GM18868 (cell line): Measurements from ENCODE around the gene LUZP2.

Experiments used
- ATAC-seq: cut with Tn5 transposase; IDR thresholded peaks from one replicate; pipeline ENCODE4 v1.9.1; 2021; ENCODE audit warnings: mild to moderate bottlenecking, moderate library complexity; ENCODE audit not compliant: unreplicated experiment

The LUZP2 gene

DNA sequence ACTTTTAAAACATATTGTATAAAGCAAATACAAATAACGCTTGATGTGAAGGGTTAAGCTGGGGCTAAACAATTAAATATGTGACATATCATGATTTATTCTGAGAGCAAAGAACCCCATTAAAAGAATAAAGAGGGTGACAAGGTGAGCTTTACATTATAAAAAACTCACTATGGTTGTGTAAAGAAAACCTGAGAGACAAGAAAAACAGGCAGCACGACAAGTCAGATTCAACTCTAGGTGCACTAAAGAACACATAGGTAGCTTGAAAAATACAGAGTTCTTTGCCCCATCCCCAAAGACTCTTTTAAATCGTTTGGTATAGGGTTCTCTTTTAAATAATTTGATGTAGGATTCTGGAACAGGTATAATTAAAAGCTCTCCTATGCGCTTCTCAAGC is 63.5 kb downstream of the LUZP2 start:
- ATAC-seq: no peak

DNA sequence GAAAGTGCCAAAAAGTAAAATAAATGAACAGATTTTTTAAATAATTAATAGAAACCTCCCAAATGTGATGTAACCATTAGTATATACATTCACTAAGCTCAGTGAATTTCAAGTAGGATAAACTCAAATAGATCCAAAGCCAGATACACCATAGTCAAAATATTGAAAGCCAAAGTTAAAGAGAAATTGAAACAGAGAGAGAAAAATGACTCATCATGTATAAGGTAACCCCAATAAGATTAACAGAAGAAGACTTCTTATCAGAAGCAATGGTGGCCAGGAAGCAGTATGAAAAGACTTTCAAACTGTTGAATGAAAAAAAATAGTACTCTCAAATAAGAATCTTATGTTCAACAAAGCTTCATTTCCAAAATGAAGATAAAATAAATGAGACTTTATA is 70.5 kb downstream of the LUZP2 start:
- no peak for ATAC-seq

DNA sequence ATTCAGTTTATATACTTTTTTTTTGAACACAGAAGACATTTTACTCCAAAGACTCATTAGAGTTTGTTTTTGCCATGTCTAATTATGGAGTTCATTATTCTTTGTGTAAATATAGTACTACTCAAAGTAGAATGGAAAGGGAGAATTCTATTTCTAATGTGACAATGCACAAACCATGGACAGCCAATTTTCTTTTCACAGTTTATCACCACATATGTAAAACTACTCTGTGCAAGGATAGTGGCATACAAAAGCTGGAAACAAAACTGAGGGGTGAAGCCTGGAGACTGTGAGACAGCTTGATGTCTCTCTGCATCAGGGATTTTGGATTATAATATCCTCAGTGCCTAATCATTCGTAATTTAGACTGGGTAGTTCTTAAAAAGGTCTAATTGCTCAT is 75.5 kb downstream of the LUZP2 start:
- no peak for ATAC-seq

DNA sequence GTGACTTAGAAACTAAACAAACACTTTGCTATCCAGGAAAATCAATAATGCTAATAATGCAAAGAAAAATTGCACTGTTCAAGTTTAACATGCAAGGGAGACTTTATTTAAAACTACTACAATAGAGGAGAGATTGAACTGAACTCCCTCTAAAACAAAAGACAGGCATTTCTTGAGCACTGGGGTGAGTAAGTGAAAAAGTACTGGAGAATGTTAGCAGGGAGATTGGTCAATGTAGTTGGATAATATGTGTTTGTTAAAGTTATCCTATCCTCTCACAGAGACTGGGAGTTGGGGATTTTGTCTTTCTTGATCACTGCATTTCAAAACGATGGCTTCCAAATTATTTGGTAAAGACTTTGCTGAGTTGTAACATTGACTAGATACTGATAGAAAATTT is 77.6 kb downstream of the LUZP2 start:
- ATAC-seq: no peak

DNA sequence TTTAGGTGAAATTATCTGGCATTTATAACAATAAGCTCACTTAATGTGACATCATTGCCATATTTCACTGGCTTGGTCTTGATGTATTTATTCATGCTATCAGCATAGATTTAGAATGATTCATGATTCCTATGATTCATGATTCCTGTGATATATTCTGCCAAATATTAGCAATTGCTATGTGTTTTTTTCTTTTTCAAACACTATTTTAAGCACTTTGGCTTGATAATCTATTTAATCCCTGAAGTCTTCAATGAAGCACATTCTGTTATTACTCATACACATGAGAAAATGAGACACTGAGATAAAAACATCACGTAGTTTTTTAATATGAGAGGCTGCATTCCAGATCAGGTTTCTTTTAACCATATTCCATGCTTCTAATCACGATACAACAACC is 78.5 kb downstream of the LUZP2 start:
- ATAC-seq: no peak

DNA sequence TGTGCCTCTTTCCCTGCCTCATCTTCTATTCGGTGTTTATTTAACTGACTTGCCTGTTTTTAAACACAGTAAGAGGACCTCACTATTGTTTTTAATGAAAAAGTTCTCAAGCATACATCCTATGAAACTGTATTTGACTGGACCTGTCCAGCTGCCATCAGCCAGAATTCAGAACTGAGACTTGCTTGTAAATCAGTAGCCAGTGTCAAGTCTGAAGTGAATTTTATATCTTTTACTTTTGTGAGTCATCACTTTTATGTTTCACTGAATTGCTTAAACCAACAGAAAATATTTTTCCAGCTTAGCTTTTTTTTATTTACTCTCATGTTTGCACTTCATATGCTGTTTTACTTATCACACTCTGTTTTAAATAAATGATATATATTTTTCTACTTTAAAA is 88.3 kb downstream of the LUZP2 start:
- ATAC-seq: no peak

DNA sequence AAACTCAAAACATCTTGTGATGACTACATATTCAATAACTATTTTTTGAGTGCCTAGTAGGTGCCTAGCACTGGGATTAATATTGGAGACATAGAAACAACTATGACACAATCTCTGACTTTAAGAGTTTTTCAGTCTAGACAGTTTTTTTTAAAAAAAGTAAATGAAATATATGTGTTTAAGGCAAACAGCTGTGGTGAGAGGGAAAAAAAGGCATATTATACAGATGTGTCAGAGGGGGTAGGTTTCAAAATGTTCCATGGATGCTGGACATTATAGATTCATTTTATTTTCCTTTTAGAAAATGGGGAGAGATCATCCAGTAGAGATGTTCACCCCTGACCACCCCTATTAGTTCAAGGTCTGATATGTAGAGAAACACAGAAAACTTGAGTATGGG is 90.8 kb downstream of the LUZP2 start:
- no peak for ATAC-seq

DNA sequence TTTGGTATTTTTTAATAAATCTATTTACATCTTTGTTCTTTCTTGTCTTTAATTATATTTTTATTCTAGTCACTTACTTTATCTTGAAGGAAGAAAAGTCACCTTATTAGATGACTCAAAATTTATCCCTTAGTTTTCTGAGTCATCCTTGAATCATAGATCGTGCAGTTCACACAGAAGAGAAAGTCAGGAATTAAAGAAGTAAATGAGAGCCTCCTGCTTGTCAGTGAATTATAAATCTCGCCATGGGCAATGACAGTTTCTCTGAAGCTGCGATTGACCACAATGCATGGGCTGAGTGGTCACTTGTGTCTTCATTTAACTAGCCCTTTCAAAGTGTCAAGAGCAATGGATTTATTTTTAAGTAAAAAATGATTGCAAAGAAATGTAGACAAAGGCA is 91.2 kb downstream of the LUZP2 start:
- no peak for ATAC-seq

DNA sequence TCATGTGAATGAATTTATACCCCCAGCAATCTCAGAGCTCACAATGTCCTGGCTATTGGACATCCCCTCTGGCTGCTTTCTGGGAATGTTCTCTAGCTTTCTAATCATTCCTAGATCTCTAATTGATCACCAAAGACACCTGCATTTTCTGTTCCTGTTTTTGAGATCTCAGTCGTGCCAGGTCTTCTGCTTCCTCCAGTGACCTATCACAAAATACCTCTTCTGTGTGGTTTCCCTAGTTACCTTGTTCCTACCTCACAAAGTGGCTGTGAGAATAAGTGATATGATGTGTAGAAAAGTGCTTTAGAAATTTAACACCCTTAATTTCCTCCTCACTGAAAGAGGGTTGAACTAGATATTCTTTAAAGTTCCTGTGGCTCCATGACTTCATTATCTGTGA is 92.2 kb downstream of the LUZP2 start:
- no peak for ATAC-seq

DNA sequence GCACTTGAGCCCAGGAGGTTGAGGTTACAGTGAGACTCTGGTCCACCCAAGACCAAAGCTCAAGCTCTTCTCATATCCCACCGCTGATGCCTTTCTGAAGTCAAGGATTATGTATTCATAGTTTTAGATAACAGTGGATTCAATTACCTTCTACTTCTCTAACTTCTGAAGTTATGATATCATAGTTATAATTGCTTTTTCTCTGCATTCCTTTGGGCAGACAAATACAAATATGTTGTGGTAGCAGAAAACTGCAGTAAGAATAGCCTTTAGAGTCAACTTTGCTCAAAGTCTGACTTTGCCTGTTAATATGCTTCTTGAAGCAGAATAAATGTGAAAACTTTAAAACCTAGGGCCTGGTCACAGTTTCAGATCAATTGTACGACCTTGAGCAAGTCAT is 94.4 kb downstream of the LUZP2 start:
- no peak for ATAC-seq

DNA sequence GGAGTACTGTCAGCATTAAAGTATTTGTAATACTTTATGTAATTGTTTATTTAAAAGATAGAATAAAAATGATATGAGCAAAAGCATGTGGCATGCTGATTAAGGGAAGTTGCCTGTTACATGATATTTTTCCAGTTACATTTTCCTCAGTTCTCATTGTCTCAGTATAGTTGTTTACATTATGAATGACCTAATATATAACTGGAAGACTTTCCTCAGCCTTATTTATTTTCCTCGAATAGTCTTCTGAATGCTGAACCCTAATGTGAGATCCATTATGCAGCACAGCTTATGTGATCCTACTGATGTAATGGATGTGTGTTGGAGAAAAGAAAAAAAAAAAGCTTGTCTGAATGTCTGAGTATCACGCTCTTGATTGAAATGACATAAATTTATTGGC is 95.5 kb downstream of the LUZP2 start:
- ATAC-seq: no peak

DNA sequence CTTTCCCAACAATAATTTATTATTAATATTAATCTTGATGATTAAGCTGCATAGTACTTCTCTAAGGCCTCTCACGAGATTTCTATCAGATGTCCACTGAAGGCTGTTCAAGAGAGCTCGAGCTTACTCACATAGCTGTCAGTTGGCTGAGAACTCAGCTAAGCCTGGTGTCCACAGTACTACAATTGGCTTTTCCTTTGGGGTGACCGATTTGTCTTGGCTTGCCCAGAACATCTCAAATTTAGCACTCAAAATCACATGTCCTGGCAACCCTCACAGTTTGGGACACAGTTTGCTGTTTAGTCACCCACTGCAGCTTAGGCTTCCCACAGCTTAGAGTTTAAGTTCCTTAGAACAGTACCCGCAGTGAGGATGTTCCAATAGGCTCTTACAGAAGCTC is 96.5 kb downstream of the LUZP2 start:
- ATAC-seq: no peak

DNA sequence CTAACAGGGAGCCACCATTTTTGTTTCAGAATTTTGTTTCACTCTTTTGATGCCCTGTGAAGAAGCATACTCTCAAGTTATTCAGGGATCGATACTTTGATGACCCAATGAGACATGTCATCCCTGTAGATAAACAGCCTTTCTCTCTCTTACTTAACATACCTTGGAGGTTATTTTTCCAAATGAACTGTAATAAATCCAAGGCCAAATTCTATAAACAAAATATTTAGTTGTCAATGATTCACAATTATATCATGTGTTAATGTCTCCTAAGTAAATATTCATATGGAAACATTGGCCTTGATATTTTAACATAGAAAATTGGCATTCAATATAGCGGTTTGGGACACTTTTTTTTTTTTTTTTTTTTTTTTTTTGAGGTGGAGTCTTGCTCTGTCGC is 97.5 kb downstream of the LUZP2 start:
- no peak for ATAC-seq

DNA sequence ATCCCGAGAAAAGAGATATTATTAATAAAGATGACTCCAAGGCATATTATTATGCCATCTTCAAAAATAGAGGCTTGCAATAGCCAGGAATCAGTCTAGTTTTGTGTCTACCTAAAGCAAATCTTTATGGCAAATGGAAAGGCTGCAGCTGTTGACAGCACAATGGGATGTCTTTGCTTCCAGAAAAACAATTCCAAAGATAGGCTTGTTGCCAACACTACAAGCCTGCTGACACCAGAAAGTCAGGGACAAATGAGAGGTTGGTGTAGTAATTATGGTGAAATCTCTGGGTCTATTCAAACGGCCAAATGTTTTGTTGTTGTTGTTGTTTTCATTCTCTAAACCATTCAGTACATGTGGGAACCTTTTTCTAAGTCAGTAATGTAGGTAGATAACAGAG is 101.8 kb downstream of the LUZP2 start:
- ATAC-seq: no peak

DNA sequence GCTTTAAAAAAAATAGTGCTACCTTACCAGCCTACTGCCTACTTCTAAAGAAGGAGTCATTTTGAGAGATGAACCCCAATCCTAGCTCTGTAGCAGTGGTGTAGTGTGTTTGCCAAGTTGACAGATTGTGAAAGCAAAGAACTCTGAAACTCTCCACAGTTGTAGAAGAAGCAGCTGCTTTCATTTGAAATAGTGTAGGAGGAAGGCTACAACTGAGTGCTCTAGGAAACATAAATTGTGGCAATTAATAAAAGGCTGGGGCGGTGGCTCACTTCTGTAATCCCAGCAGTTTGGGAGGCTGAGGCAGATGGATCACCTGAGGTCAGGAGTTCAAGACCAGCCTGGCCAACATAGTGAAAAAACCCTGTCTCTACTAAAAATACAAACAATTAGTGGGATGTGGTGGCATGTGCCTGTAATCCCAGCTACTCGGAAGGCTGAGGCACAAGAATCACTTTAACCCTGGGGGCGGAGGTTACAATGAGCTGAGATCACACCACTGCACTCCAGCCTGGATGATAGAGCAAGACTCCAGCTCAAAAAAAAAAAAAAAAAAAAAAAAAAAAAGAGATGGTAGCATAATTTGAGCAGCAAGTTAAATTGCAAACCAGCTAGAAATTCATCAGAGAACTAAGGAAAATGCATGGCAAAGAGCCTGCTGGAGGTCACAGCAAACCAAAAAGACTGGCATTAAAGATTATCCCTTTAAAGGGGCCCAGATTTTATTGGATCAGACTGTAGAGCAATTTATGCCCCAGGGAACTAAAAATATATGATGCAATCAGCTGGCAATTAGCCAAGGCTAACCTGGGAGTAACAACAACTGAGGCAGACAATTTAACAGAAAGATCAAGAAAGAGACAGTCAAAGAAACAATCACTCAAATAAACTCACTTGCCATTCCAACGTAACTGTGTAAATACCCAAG is 112.6 kb downstream of the LUZP2 start:
- no peak for ATAC-seq

DNA sequence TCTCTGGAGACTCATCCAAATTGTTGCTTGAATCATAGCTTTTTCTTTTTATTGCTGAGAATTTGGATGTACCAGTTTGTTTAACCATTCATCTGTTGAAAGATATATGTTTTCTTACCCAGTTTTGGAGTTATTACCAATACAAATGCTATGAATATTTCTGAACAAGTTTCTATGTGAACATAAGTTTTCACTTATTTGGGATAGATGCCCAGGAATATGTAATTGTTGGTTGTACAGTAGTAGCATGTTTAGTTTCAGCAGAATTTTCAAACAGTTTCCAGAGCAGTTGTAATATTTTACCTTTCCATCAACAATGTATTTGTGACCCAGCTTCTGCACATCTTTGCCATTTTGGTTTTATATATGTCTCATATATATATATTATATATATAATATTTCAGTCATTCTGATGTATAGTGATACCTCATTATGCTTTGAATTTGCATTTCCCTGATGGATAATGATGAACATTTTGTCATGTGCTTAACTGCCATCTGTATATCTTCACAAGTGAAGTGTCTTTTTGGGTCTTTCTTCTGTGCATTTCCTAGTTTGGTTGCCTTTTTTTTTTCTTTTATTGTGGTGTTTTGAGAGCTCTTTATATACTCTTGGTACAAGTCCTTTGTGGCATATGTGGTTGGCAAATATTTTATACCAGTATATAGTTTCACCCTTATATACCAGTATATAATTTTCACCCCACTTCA is 118.8 kb downstream of the LUZP2 start:
- ATAC-seq: no peak

DNA sequence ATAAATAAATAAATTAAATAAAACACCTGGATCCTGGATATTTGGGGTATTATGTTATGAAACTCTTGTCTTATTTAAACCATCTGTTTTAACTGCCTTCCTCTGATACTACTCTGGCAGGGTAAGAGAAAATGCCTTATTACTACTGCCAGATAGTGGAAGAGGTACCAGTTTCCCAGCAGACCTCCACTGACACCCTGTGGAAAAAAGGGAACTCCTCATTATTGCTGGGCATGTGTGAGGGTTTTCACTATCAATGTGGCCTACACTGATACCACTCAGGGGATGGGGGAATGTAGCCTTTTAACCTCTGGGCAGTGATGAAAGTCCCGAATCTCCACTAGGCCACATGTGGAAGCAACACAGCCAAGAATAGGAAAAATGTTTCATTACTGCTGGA is 121.0 kb downstream of the LUZP2 start:
- no peak for ATAC-seq

DNA sequence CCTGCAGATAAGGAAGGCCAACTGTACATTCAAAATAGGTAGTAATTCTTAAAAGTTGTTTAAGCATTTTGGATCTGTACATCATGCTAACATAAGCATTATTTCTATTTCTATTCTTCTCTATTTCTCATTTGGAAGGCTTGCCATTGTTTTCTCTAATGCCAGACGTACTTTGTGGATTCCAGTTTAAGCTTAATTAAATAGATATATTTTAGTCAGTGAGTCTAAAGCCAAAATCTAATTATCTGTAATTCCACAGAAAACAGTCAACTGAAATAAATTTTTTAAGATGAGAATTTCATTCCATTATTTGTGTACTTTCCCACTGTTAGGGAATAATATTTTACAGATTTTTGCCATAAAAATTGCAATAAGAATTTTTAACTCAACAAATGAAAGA is 123.0 kb downstream of the LUZP2 start:
- ATAC-seq: no peak

DNA sequence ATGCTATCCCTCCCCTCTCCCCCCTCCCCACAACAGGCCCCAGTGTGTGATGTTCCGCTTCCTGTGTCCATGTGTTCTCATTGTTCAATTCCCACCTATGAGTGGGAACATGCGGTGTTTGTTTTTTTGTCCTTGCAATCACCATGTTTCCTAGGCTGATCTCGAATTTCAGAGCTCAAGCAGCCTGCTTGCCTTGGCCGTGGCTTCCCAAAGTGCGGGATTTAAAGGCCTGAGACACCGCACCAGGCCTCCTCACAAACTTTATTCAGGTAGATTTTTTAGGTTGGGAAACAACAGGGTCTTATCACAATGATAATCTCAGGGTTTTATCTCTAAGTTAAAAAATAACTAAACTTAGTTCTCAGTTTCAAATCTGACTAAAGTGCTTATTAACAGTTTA is 125.4 kb downstream of the LUZP2 start:
- no peak for ATAC-seq

DNA sequence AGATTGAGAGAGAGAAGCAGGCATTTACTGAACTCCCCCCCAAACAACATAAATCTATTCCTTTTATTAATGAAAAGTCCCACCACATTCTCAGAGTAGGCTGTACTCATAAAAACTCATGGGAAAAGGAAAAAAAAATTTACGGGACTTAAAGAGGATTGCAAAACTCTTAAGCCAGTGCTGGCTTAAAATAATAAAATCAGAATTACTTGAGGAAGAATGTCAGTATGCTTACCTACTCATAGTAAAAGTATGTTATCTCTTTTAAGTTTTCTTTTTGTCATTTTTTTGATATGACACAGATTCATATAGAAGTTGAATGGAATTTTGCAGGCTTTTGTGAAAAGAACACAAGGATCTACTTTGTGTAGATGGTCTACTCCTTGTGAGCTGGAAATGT is 126.3 kb downstream of the LUZP2 start:
- no peak for ATAC-seq

DNA sequence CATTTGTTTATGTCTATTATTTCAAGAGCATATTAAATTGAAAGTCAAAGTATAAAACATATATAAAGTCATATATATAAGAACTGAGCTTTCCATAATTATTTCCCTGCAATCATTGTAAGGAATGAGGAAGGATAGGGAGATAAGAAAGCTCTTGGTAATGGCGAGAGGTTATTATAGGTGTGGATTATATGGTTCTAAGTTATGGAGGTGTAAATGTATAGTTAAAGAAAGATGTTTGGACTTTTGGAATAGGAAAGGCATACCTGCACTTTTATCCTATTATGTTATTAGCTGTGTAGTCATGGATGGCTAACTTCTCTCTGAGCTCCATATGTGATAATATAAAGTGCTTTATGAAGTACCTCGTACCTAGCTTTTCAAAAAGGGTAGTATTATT is 127.6 kb downstream of the LUZP2 start:
- no peak for ATAC-seq

DNA sequence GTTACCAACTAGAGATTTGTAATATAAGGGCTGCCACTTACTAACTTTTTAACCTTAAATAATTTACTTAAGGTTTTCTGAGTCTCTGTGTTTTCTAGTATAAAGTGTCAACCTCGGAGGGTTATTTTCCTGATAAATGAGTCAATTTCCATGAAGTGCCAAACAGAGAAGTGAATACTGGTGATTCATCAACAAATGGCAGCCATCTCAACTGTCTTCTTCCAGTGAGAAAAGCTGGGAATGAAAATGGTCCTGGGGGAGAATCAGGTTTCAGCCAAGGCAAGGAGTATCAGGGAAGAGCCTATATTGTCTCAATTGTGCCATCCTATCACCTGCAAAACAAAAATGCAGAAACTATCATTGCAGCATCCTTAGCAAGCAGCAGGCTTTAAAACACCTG is 129.1 kb downstream of the LUZP2 start:
- no peak for ATAC-seq
